HG03066 (cell line): Measurements from ENCODE around the gene CABCOCO1.
A peak's percentile ranks its signal among the peaks of the same experiment; 100 is the strongest.
"Not testable (repeated sequence)": the region's sequence is repeated elsewhere in the genome, so short reads cannot be mapped to it uniquely, and the experiment has no call there.

ENCODE experiments used
- ATAC-seq: cut with Tn5 transposase; IDR thresholded peaks from one replicate; pipeline ENCODE4 v1.9.1; 2021; ENCODE audit warnings: low read depth; ENCODE audit not compliant: unreplicated experiment

The CABCOCO1 gene

DNA sequence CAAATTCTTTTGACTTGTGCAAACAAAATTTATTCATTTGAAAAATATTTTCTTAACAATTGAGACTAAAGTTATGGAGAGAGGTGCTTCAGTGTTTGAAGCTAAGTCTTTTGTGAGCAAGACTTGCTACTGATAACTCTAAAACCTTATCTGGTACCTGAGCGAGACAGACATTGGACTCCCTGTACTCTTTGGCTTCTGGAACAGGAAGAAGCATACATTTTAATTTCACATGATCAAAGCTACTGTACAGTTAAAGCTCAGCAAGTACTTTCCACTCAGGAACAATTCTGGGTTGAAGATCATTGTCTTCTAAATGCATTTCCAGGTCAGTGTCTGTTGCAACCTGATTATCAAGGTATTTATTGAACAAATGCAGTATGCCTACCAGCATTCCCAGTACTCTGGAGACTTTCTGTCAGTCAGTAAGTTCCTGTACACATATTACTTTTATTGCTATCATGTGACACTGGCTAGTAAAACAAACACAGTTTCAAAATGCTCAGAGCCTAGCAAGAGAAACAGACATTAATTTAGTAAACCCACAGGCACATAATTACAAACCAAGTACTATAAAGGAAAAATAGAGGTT, 42.4 kb downstream of the CABCOCO1 start:
- no peak for ATAC-seq

GRCh38 chr10:61708846-61709245, 46.1 kb downstream of the CABCOCO1 start:
- ATAC-seq, result no peak

DNA sequence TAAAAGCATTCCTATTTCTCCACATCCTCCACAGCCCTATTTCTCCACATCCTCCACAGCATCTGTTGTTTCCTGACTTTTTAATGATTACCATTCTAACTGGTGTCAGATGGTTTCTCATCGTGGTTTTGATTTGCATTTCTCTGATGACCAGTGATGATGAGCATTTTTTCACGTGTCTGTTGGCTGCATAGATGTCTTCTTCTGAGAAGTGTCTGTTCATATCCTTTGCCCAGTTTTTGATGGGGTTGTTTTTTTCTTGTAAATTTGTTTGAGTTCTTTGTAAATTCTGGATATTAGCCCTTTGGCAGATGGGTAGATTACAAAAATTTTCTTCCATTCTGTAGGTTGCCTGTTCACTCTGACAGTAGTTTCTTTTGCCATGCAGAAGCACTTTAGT, 49.4 kb downstream of the CABCOCO1 start:
- ATAC-seq, result not testable (repeated sequence)

DNA sequence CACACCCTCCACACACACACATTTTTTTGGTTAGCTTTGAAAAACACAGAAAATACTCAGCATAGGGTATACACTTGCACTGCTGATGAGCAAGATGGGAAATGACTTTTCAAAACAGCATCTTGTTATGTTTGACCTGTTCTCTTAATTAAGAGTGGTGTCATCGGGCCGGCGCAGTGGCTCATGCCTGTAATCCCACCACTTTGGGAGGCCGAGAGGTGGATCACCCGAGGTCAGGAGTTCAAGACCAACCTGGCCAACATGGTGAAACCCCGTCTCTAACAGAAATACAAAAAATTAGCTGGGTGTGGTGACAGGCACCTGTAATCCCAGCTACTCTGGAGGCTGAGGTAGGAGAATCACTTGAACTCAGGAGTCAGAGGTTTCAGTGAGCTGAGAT, 56.7 kb downstream of the CABCOCO1 start:
- not testable (repeated sequence) for ATAC-seq

DNA sequence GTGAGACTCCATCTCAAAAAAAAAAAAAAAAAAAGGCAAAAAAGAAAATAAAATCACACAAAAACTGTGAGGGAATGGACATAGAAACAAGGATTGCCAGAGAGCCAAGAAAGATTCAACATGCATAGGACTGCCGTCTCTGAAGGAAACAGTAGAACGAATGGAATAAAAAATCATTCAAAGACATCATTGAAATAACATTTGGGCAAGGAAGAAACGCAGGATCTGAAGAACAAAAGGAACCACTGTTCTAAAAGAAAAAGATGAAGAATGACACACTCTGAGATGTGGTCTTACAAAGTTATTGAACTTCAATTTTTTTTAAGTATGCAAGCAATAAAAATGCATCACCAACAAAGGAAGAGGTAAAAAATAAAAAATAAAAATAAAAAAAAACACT, 57.2 kb downstream of the CABCOCO1 start:
- ATAC-seq, result no peak

GRCh38 chr10:61721431-61721830, 58.7 kb downstream of the CABCOCO1 start:
- no peak for ATAC-seq

- not testable (repeated sequence) for ATAC-seq
Observed at GRCh38 chr10:61725221-61725620, 62.5 kb downstream of the CABCOCO1 start.

DNA sequence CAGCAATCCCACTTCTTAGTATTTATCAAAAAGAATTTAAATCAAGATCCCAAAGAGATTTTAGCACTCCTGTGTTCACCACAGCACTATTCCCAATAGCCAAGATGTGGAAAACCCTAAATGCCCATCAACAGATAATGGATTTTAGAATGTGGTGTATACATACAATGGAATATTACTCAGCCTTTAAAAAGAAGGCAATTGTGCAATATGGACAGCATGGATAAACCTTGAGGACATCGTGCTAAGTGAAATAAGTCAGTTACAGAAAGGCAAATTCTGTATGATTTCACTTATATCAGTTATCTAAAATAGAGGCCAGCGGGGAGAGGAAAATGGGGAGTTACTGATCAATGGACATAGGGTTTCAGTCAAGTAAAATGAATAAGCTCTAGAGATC, 66.9 kb downstream of the CABCOCO1 start:
- no peak for ATAC-seq

GRCh38 chr10:61730671-61731070, 67.9 kb downstream of the CABCOCO1 start:
- ATAC-seq, result no peak

DNA sequence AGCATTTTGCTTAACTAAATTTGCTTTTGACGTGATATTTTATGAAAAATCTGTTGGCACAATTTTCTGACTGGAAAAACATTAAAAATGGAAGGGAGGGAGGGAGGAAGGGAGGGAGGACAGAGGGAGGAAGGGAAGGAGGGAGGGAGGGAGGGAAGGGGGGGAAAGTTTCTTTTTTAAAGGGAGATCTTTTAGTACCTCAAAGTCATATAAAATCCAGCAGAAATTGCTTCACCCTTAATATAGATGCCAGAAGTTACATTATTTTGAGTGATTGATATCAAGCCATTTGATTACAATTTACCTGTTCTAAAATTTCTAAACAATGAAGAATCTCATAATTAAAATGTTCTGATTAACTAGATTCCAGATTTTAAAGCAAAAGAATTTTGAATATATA, 68.9 kb downstream of the CABCOCO1 start:
- ATAC-seq, result no peak

- ATAC-seq, result no peak
Observed at GRCh38 chr10:61732629-61733278, 70.0 kb downstream of the CABCOCO1 start.

GRCh38 chr10:61733358-61733940, 70.7 kb downstream of the CABCOCO1 start:
- no peak for ATAC-seq

DNA sequence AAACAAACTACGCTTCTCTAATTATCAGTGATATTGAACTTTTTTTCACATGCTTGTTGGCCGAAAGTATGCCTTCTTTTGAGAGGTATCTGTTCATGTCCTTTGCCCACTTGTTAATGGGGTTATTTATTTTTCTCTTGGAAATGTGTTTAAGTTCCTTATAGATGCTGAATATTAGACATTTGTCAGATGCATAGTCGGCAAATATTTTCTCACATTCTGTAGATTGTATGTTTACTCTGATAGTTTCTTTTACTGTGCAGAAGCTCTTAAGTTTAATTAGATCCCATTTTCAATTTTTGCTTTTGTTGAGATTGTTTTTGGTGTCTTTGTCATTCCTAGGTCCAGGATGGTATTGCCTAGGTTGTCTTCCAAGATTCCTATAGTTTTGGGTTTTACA, 73.2 kb downstream of the CABCOCO1 start:
- no peak for ATAC-seq

- not testable (repeated sequence) for ATAC-seq
Observed at GRCh38 chr10:61737455-61737854, 74.7 kb downstream of the CABCOCO1 start.

DNA sequence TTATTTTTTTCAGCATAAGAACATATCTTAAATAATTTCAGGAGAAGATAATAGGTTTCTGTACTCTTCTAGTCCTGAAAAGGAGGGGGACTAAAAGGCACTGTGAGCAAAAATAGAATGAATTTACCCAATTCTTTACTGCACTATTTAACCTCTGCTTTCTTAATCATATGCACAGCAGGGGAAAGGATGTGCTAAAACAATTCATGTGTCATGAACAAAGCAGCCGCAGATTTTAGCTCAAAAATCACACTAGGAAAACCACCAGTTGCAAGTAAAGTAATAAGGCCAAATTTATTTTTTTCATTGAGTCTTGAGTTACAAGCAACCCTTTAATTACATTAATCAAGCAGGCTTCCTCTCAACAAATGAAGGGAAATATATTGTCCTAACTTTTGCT, 80.1 kb downstream of the CABCOCO1 start:
- no peak for ATAC-seq

GRCh38 chr10:61744469-61744868, 81.7 kb downstream of the CABCOCO1 start:
- ATAC-seq, result no peak

- ATAC-seq, result no peak
Observed at GRCh38 chr10:61746377-61746776, 83.6 kb downstream of the CABCOCO1 start.

DNA sequence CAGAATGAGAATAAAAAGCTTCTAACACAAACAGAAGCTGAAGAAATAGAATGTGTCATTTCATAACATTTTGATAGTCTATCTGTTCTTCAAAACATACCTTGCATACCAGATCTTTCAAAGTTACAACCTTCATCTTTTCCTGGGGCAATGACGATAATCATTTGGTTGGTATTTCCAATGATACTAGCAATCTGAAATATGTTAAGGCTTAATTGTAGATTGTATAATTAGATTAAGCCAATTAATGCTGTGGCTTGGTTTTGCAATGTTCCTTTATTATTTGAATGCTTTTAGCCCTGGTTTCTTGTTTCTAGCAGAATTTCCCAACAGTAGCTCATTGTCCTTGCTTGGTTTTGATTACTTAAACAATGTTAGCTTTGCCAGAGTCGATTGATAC, 84.6 kb downstream of the CABCOCO1 start:
- ATAC-seq, result no peak

GRCh38 chr10:61749291-61749690, 86.6 kb downstream of the CABCOCO1 start:
- no peak for ATAC-seq

GRCh38 chr10:61750943-61751471, 88.3 kb downstream of the CABCOCO1 start:
- ATAC-seq, result peak; percentile 72

DNA sequence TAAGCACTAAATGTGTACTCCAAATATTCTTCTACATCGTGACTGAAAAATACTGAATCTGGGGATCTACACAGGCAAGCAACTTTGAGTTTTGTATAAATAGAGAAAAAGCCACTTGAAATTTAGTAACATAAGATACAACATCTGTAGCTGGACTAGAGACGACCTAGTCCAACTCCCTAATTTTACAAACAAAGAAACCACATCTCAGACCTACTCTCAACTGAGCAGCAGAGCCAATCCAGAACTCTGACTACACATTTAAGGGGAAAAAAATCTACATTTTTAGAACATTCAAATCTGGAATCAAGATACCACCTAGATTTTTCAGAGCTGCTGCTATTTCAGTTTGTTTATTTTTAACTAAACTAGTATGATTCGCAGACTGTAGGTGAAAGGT, 88.9 kb downstream of the CABCOCO1 start:
- ATAC-seq, result no peak
